Osteoblast (primary cell): Measurements from ENCODE around the gene GNB2. TPM values are rescaled to one million over a fixed set of nuclear protein-coding genes. Genes with fewer than 3 reads are reported as not detected.
"Not testable (repeated sequence)": the region's sequence is repeated elsewhere in the genome, so short reads cannot be mapped to it uniquely, and the experiment has no call there.

ENCODE experiments used
- DNase-seq: peaks from one replicate; pipeline ENCODE4 v3.0.0; 2011; ENCODE audit warnings: low spot score, mixed read lengths; ENCODE audit not compliant: insufficient read length; ENCODE audit errors: missing footprints
- H2AFZ ChIP-seq: 2 replicates; pipeline ENCODE4 v1.6.0; 2011; ENCODE audit warnings: mild to moderate bottlenecking, low read length
- H3K27ac ChIP-seq: 2 replicates; pipeline ENCODE4 v1.5.1; 2011; ENCODE audit warnings: mild to moderate bottlenecking, low read depth, low read length, moderate library complexity
- H3K27me3 ChIP-seq: 2 replicates; pipeline ENCODE4 v1.6.0; 2012; ENCODE audit warnings: mild to moderate bottlenecking, control low read depth, inconsistent platforms, low read length, moderate library complexity; ENCODE audit not compliant: insufficient read depth
- H3K36me3 ChIP-seq: 2 replicates; pipeline ENCODE4 v1.5.1; 2011; ENCODE audit warnings: mild to moderate bottlenecking, low read length, control low read depth, moderate library complexity; ENCODE audit not compliant: insufficient read depth
- H3K4me1 ChIP-seq: 2 replicates; pipeline ENCODE4 v1.5.1; 2011; ENCODE audit warnings: mild to moderate bottlenecking, low read length, control low read depth, moderate library complexity; ENCODE audit not compliant: insufficient read depth
- H3K4me2 ChIP-seq: 2 replicates; pipeline ENCODE4 v1.6.0; 2011; ENCODE audit warnings: mild to moderate bottlenecking, low read length; ENCODE audit not compliant: insufficient read depth
- H3K4me3 ChIP-seq: fragments of 200-600 bp; sonication (generic); 3 replicates; pipeline ENCODE4 v1.5.1; 2012; ENCODE audit warnings: mild to moderate bottlenecking, low read length, inconsistent platforms; ENCODE audit not compliant: insufficient read depth
- H3K79me2 ChIP-seq: 2 replicates; pipeline ENCODE4 v1.6.0; 2012; ENCODE audit warnings: mild to moderate bottlenecking, low read length, control low read depth, inconsistent platforms; ENCODE audit not compliant: insufficient read depth
- H3K9me3 ChIP-seq: 2 replicates; pipeline ENCODE4 v1.5.1; 2011; ENCODE audit warnings: low read depth, low read length, control low read depth
- H4K20me1 ChIP-seq: 2 replicates; pipeline ENCODE4 v1.6.0; 2012; ENCODE audit warnings: mild to moderate bottlenecking, low read length, control low read depth; ENCODE audit not compliant: insufficient read depth
- CTCF ChIP-seq: IDR thresholded peaks from 2 replicates; pipeline ENCODE4 v1.5.1; 2011; ENCODE audit warnings: mild to moderate bottlenecking, low read depth, low read length, moderate library complexity; ENCODE audit errors: extremely low read depth
- total RNA-seq: library from RNA; depleted of rRNA; stranded (reverse); fragments of >200 nt; gene quantifications from 2 replicates; pipeline ENCODE4 v1.2.3, GENCODE V29; 2012

Gene GNB2
- total RNA-seq, 1 donor = 72.7 TPM

- no peak overlapping the region for H3K4me2 ChIP-seq
- no peaks in the 10 kb centered on the region for H3K79me2 ChIP-seq
- H3K4me1 ChIP-seq = peaks cover 1% of the 10 kb centered on the region
- no peak overlapping the region for H3K27ac ChIP-seq
- H2AFZ ChIP-seq = no peak overlapping the region
- H3K36me3 ChIP-seq = no peaks in the 10 kb centered on the region
- no peak overlapping the region for H3K4me3 ChIP-seq
- peaks cover 3% of the 10 kb centered on the region for H4K20me1 ChIP-seq
- no peak for TF ChIP-seq CTCF
- no peaks in the 10 kb centered on the region for H3K9me3 ChIP-seq
- DNase-seq = peak; percentile 86
- peaks cover 50% of the 10 kb centered on the region for H3K27me3 ChIP-seq
Measured at GRCh38 chr7:100720671-100721504, 47.3 kb downstream of the GNB2 start.

GRCh38 chr7:100721505-100721812 lies 47.9 kb downstream of the GNB2 start:
- no peak for TF ChIP-seq CTCF
- H3K4me2 ChIP-seq = no peak overlapping the region
- peaks cover 50% of the 10 kb centered on the region for H3K27me3 ChIP-seq

DNA sequence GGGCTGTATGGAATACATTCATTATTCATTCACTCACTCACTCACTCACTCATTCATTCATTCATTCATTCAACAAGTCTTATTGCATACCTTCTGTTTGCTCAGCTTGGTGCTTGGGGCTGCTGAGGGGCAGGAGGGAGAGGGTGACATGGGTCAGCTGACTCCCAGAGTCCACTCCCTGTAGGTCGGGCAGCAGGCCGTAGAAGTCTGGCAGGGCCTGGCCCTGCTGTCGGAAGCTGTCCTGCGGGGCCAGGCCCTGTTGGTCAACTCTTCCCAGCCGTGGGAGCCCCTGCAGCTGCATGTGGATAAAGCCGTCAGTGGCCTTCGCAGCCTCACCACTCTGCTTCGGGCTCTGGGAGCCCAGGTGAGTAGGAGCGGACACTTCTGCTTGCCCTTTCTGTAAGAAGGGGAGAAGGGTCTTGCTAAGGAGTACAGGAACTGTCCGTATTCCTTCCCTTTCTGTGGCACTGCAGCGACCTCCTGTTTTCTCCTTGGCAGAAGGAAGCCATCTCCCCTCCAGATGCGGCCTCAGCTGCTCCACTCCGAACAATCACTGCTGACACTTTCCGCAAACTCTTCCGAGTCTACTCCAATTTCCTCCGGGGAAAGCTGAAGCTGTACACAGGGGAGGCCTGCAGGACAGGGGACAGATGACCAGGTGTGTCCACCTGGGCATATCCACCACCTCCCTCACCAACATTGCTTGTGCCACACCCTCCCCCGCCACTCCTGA lies 49.1 kb downstream of the GNB2 start:
- Histone ChIP-seq H3K4me1 (peaks cover 19% of the 10 kb centered on the region), H3K27me3 (peaks cover 50% of the 10 kb centered on the region), H3K9me3 (no peaks in the 10 kb centered on the region), H3K36me3 (no peaks in the 10 kb centered on the region), H4K20me1 (peaks cover 3% of the 10 kb centered on the region), H3K79me2 (no peaks in the 10 kb centered on the region), H3K4me3 (no peak overlapping the region), H2AFZ (no peak overlapping the region), H3K27ac (no peak overlapping the region), H3K4me2 (no peak overlapping the region)
- peak; percentile 49 for DNase-seq
- TF ChIP-seq CTCF = no peak

More at GRCh38 chr7:100721505-100721812, 47.9 kb downstream of the GNB2 start:
- H3K4me3 ChIP-seq = no peak overlapping the region
- no peak overlapping the region for H2AFZ ChIP-seq
- no peaks in the 10 kb centered on the region for H3K79me2 ChIP-seq
- no peak overlapping the region for H3K27ac ChIP-seq
- H4K20me1 ChIP-seq = peaks cover 3% of the 10 kb centered on the region
- H3K4me1 ChIP-seq = peaks cover 7% of the 10 kb centered on the region
- no peaks in the 10 kb centered on the region for H3K9me3 ChIP-seq
- no peaks in the 10 kb centered on the region for H3K36me3 ChIP-seq
- no peak for DNase-seq

- Histone ChIP-seq H3K79me2 (no peaks in the 10 kb centered on the region), H2AFZ (no peak overlapping the region), H3K4me3 (no peak overlapping the region), H3K27me3 (peaks cover 50% of the 10 kb centered on the region), H3K36me3 (no peaks in the 10 kb centered on the region), H3K9me3 (no peaks in the 10 kb centered on the region), H3K27ac (no peak overlapping the region), H3K4me2 (no peak overlapping the region), H4K20me1 (peaks cover 3% of the 10 kb centered on the region), H3K4me1 (peaks cover 19% of the 10 kb centered on the region)
- peak; percentile 81 for DNase-seq
- TF ChIP-seq CTCF = no peak
Measured at GRCh38 chr7:100723732-100724275, 50.3 kb downstream of the GNB2 start.

DNA sequence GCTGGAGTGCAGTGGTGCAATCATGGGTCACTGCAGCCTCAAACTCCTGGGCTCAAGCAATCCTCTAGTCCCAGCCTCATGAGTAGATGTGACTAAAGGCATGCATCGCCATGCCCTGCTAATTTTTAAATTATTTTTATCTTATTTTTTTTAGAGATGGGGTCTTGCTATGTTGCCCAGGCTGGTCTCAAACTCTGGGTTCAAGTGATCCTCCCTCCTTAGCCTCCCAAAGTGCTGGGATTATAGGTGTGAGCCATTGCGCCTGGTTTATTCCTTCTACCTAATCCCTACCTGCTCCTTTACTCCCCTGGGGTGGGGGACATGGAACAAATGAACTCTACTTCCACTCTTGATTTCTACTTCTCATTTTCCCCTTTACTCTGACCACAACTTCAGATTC lies 50.8 kb downstream of the GNB2 start:
- H3K4me1 ChIP-seq = peaks cover 19% of the 10 kb centered on the region
- H3K4me3 ChIP-seq = not testable (repeated sequence)

More for the DNA sequence above, 50.8 kb downstream of the GNB2 start:
- H4K20me1 ChIP-seq, H3K27ac ChIP-seq, H3K36me3 ChIP-seq, H3K9me3 ChIP-seq, H3K4me2 ChIP-seq, H3K79me2 ChIP-seq, H2AFZ ChIP-seq, DNase-seq: not testable (repeated sequence)
- peaks cover 46% of the 10 kb centered on the region for H3K27me3 ChIP-seq
